Lower lobe of right lung (tissue), 2 donors: ENCODE results near the gene PRDM16. TPM values are rescaled to one million over a fixed set of nuclear protein-coding genes. Genes with fewer than 3 reads are reported as not detected.

Experiments
- ATAC-seq, 2 donors: fragments of 200-7000 bp; cut with Tn5 transposase; one replicate each; pipeline ENCODE4 v1.9.1; 2020 to 2022; ENCODE audit warnings: mild to moderate bottlenecking in 2 of 2, moderate library complexity in 2 of 2
- DNase-seq: peaks from one replicate; pipeline ENCODE4 v3.0.0-alpha.2; 2020
- H3K27ac ChIP-seq: fragments of 200-600 bp; one replicate; pipeline ENCODE4 v1.8.0; 2022
- H3K27me3 ChIP-seq: fragments of 200-600 bp; one replicate; pipeline ENCODE4 v1.8.0; 2022; ENCODE audit warnings: low read depth
- H3K36me3 ChIP-seq: fragments of 200-600 bp; one replicate; pipeline ENCODE4 v1.8.0; 2022; ENCODE audit warnings: mild to moderate bottlenecking
- H3K4me1 ChIP-seq: fragments of 200-600 bp; one replicate; pipeline ENCODE4 v1.8.0; 2022
- H3K4me3 ChIP-seq: fragments of 200-600 bp; one replicate; pipeline ENCODE4 v1.8.0; 2022; ENCODE audit warnings: mild to moderate bottlenecking
- H3K9me3 ChIP-seq: fragments of 200-600 bp; one replicate; pipeline ENCODE4 v1.8.0; 2022
- CTCF ChIP-seq: fragments of 200-600 bp; IDR thresholded peaks from one replicate; pipeline ENCODE4 v1.8.0; 2022; ENCODE audit warnings: antibody characterized with exemption, mild to moderate bottlenecking
- intact Hi-C: fragments of 100-400 bp; cut with DNase I; formaldehyde crosslinking; loops from one replicate; pipeline ENCODE4 v1.11.0; 2022
- total RNA-seq: library from RNA; stranded (reverse); fragmentation: NEBNext Ultra II Directional; extraction: Animal tissue kit (Norgen Biotek cat#: 25700); gene quantifications from one replicate; pipeline ENCODE4 v1.2.1, GENCODE V29; 2021
- donor health status: DM: no; HTN: yes; CAD: no; lungs with severe emphysema.

The PRDM16 gene
- total RNA-seq, 1 donor from 2014 or later = 19.2 TPM

- intact Hi-C loops = no loop called here
- no peaks in the 10 kb centered on the region for H3K36me3 ChIP-seq
- ATAC-seq (no peak), DNase-seq (no peak)
- H3K4me3 ChIP-seq = no peak overlapping the region
- H3K27ac ChIP-seq = no peak overlapping the region
- H3K4me1 ChIP-seq = peaks cover 8% of the 10 kb centered on the region
- no peaks in the 10 kb centered on the region for H3K27me3 ChIP-seq
- no peaks in the 10 kb centered on the region for H3K9me3 ChIP-seq
- TF ChIP-seq CTCF = no peak
These were observed 359.0 kb downstream of the PRDM16 start for GRCh38 chr1:3427711-3428704.

GRCh38 chr1:3428899-3429298 is 359.9 kb downstream of the PRDM16 start:
- H3K4me1 ChIP-seq = no peaks in the 10 kb centered on the region
- no peak for DNase-seq
- no peaks in the 10 kb centered on the region for H3K27me3 ChIP-seq
- no peak overlapping the region for H3K4me3 ChIP-seq
- intact Hi-C loops = no loop called here
- no peak for ATAC-seq
- H3K9me3 ChIP-seq = no peaks in the 10 kb centered on the region
- no peak overlapping the region for H3K27ac ChIP-seq
- H3K36me3 ChIP-seq = no peaks in the 10 kb centered on the region
- no peak for TF ChIP-seq CTCF

GRCh38 chr1:3429320-3429719 is 360.3 kb downstream of the PRDM16 start:
- intact Hi-C loops = no loop called here
- Histone ChIP-seq H3K27me3 (no peaks in the 10 kb centered on the region), H3K4me3 (no peak overlapping the region), H3K4me1 (no peaks in the 10 kb centered on the region), H3K27ac (no peak overlapping the region), H3K9me3 (no peaks in the 10 kb centered on the region), H3K36me3 (no peaks in the 10 kb centered on the region)
- no peak for TF ChIP-seq CTCF
- DNase-seq = no peak
- ATAC-seq = no peak

- Histone ChIP-seq H3K4me1 (no peaks in the 10 kb centered on the region), H3K9me3 (no peaks in the 10 kb centered on the region), H3K27me3 (no peaks in the 10 kb centered on the region), H3K27ac (no peak overlapping the region), H3K4me3 (no peak overlapping the region), H3K36me3 (no peaks in the 10 kb centered on the region)
- TF ChIP-seq CTCF = no peak
- intact Hi-C loops = no loop called here
- no peak for DNase-seq
- no peak for ATAC-seq
These were observed 360.8 kb downstream of the PRDM16 start for GRCh38 chr1:3429766-3430165.

- no peaks in the 10 kb centered on the region for H3K36me3 ChIP-seq
- H3K4me3 ChIP-seq = no peak overlapping the region
- H3K27ac ChIP-seq = no peak overlapping the region
- no peak for ATAC-seq
- no peaks in the 10 kb centered on the region for H3K9me3 ChIP-seq
- TF ChIP-seq CTCF = no peak
- no peaks in the 10 kb centered on the region for H3K4me1 ChIP-seq
- DNase-seq = no peak
- intact Hi-C loops = no loop called here
- H3K27me3 ChIP-seq = no peaks in the 10 kb centered on the region
These were observed 361.4 kb downstream of the PRDM16 start for GRCh38 chr1:3430406-3430805.
